ENCODE results near the gene NDUFB3.
"Not testable (repeated sequence)": the region's sequence is repeated elsewhere in the genome, so short reads cannot be mapped to it uniquely, and the experiment has no call there.

The NDUFB3 gene

DNA sequence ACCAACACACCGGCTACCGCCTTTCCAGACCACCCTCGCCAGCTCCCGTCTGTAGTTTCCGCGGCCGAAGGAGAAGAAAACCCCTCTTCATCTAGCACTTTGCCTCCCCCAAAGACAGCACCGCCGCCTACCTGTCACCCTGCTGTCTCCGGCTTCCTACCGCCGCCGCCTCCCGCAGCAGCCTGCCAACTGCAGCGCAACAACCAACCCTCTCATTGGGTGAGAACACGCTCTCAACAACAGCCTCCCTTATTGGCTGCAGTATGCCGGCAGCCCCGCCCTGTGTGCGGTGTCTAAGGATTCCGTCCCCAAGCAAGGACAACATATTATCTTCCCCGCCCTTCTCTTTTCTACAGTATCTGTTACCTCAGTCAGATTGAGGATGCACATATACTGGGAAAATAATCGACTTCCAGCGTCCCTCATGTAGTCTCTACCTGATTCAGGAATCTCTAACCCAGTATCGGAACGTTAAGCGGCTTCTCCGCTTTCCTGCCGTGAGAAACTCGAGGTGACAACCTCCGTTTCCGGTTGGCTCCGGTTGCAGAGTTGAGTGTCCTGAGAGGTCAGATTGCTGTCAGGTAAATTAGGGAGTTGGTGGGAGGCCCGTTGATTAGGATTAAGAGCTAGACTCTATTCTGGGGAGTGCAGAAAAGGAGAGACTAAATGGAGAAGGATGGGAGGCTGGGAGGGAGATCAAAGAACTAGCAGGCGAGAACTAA lies at the start of gene NDUFB3, which contains the start of gene HYCC2:
NDUFB3 (plus strand) TSS at position 523 of the 722 bp plus-strand sequence. CDS start 6,882 bp downstream, outside the sequence.
HYCC2 (minus strand) TSS at position 193 of the 722 bp plus-strand sequence. CDS start 47,662 bp downstream, outside the sequence.
- peak; percentile 83 to 98 (median 90) for DNase-seq
- intact Hi-C loops (cut with DNase I) = loop anchor here (2.0 kb wide), 2 partner anchors 45 to 87 kb away; partner anchors contain the start of gene CFLAR

DNA sequence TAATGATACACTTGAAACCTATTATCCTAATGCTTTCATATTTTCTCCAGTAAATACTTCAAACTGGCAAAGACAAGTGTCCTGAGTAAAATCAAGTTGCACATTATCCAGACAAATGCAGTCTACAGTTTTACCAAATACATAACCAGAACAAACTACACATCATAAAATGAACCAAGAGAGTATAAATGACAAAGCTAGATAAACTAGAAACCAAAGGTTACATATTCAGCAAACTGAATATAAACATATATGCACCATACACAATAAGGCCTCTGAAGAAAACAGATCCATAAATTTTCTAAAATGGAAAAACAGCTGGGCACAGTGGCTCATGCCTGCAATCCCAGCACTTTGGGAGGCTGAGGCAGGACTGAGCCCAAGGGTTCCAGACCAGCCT lies 47.3 kb upstream of the NDUFB3 start:
- DNase-seq = no peak
- intact Hi-C loops (cut with DNase I) = no loop called here

DNA sequence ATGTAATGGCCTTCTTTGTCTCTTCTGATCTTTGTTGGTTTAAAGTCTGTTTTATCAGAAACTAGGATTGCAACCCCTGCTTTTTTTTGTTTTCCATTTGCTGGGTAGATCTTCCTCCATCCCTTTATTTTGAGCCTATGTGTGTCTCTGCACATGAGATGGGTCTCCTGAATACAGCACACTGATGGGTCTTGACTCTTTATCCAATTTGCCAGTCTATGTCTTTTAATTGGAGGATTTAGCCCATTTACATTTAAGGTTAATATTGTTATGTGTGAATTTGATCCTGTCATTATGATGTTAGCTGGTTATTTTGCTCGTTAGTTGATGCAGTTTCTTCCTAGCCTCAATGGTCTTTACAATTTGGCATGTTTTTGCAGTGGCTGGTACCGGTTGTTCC lies 37.4 kb upstream of the NDUFB3 start:
- intact Hi-C loops (cut with DNase I); DNase-seq: not testable (repeated sequence)

- intact Hi-C loops (cut with DNase I); DNase-seq: not testable (repeated sequence)
Measured at GRCh38 chr2:201038361-201038760, 33.4 kb upstream of the NDUFB3 start.

DNA sequence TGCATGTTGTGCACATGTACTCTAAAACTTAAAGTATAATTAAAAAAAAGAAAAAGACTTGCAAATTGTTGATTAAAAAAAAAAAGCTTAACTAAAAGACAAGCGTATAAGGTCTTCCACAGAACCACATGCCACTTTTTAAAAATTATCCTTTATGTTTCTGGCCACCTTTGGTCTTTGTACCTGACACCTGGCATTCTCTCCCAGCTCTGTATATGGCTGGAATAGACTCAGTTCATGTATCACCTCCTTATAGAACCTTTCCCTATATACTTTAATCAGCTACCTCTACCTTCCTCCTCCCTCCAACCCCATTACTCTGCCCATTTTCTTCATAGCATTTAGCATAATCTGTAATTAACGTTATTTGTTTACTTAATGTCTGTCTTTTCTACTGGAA lies 32.9 kb upstream of the NDUFB3 start:
- intact Hi-C loops (cut with DNase I) = no loop called here
- no peak for DNase-seq

GRCh38 chr2:201040867-201041628 lies 30.8 kb upstream of the NDUFB3 start:
- intact Hi-C loops (cut with DNase I) = no loop called here
- no peak for DNase-seq

- peak in 1 of 10 donors; percentile 82 for DNase-seq
- intact Hi-C loops (cut with DNase I) = not testable (repeated sequence)
Measured at GRCh38 chr2:201042451-201042850, 29.4 kb upstream of the NDUFB3 start.

DNA sequence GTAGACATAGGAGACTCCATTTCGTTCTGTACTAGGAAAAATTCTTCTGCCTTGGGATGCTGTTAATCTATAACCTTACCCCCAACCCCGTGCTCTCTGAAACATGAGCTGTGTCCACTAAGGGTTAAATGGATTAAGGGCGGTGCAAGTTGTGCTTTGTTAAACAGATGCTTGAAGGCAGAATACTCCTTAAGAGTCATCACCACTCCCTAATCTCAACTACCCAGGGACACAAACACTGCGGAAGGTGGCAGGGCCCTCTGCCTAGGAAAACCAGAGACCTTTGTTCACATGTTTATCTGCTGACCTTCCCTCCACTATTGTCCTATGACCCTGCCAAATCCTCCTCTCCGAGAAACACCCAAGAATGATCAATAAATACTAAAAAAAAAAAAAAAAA lies 28.8 kb upstream of the NDUFB3 start:
- intact Hi-C loops (cut with DNase I) = not testable (repeated sequence)

DNA sequence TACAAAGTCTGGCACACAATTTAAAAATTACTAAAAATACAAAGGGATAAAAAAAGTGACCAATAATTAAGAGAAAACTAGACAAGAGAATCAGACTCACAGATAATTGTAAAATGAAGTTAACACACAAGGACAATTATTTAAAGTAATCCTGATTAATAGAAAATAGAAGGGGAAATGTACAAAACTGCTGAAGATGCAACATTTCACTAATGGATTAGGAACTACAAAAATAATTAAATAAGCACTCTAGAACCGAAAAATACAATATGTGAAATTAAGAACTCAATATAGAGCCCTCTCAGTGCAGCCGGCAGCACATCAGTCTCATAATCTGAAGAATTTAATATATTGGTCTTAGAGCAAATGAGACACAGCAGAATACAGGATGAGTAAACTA lies 24.9 kb upstream of the NDUFB3 start:
- intact Hi-C loops (cut with DNase I) = no loop called here

More for the DNA sequence above, 28.8 kb upstream of the NDUFB3 start:
- not testable (repeated sequence) for DNase-seq

GRCh38 chr2:201049455-201049854 lies 22.3 kb upstream of the NDUFB3 start:
- intact Hi-C loops (cut with DNase I) = no loop called here
- no peak for DNase-seq

More for the DNA sequence above, 24.9 kb upstream of the NDUFB3 start:
- no peak for DNase-seq

GRCh38 chr2:201057087-201057521 lies 14.7 kb upstream of the NDUFB3 start:
- no peak for DNase-seq
- intact Hi-C loops (cut with DNase I) = no loop called here

GRCh38 chr2:201057715-201058248 lies 14.0 kb upstream of the NDUFB3 start:
- intact Hi-C loops (cut with DNase I) = no loop called here
- DNase-seq = no peak

DNA sequence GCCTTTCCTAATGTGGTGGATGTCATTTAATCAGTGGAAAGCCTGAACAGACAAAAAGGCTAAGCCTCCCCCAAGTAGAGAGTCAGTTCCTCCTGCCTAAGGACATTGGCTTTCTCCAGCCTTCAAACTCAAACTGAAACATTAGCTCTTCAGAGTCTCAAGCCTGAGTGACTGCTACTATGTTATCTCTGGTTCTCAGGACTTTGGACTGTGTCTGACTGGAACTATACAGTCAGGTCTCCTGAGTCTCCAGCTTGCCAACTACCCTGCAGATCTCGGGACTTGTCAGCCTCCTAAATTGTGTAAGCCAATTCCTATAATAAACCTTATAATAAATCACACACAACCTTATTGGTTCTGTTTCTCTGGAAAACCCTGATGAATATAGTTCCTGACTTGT lies 12.9 kb upstream of the NDUFB3 start:
- no peak for DNase-seq
- intact Hi-C loops (cut with DNase I) = no loop called here

GRCh38 chr2:201059961-201060755 lies 11.6 kb upstream of the NDUFB3 start:
- intact Hi-C loops (cut with DNase I) = no loop called here
- DNase-seq = no peak

- DNase-seq; intact Hi-C loops (cut with DNase I): not testable (repeated sequence)
Measured at GRCh38 chr2:201063516-201063915, 8.3 kb upstream of the NDUFB3 start.

DNA sequence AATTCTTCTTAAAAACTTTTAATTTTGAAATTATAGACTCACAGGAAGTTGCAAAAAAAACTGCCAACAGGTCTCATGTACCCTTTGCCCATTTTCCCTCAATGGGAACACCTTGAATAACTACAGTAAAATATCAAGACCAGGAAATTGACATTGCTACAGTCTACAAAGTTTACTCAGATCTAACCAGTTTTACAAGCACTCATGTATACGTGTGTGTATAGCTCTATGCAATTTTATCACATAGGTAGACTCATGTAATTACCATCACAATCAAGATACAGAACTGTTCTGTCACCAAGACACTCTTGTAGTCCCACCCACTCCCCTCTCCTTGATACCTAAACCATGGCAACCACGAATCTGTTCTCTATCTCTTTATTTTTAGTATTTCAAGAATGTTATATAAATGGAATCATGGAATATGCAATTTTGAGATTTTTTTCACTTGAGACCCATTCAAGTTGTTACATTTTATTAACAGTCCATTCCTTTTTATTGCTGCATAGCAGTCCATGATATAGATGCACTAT lies 6.9 kb upstream of the NDUFB3 start:
- intact Hi-C loops (cut with DNase I) = loop anchor here (5.0 kb wide), 1 partner anchor 103 kb away; the partner anchor contains the start of gene ORC2
- DNase-seq = no peak

GRCh38 chr2:201070948-201071478 lies 788 bp upstream of the NDUFB3 start:
- peak in 3 of 10 donors; percentile 4 to 73 (median 8) for DNase-seq
- intact Hi-C loops (cut with DNase I) = loop anchor here (2.0 kb wide), 1 partner anchor 88 kb away; no protein-coding TSS in a partner anchor

DNA sequence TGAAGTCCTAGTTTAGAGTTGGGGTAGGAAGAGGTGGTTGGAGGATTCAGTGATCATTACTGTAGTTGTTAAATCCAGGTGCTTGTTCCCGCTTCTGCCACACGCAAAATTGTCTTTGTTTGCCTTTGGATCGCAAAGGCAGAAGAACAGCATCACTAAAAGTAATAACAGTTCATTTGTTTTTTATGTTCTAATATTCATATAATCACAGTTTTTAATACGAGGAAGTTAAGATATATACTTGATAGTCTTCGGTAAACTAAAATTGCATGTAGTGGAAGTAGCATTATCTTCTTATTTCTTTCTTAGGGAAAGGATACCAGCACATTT lies 365 bp downstream of the NDUFB3 start:
- DNase-seq = no peak
- intact Hi-C loops (cut with DNase I) = loop anchor here (2.0 kb wide), 1 partner anchor 45 kb away; the partner anchor contains the start of gene CFLAR

GRCh38 chr2:201073071-201073470 lies 1.3 kb downstream of the NDUFB3 start:
- intact Hi-C loops (cut with DNase I) = loop anchor here (2.0 kb wide), 1 partner anchor 44 kb away; the partner anchor contains the start of gene CFLAR
- no peak for DNase-seq

DNA sequence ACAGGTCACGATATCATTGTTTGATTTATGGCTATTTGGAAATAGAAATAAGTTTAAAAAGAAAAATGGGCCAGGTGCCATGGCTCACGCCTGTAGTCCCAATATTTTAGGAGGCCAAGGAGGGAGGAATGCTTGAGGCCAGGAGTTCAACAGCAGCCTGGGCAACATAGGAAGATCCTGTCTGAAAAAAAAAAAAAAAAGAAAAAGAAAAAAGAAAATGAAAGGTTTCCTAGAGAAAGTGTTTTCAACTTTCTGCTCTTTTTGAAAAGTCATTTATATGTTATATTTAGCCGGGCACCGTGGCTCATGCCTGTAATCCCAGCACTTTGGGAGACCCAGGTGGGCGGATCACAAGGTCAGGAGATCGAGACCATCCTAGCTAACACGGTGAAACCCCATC lies 3.2 kb downstream of the NDUFB3 start:
- intact Hi-C loops (cut with DNase I) = no loop called here

More for the DNA sequence above, 3.2 kb downstream of the NDUFB3 start:
- DNase-seq = no peak
